ENCODE measurements around the gene NAGA. TPM values are rescaled to one million over a fixed set of nuclear protein-coding genes. Genes with fewer than 3 reads are reported as not detected.

NAGA gene
- total RNA-seq, 2 experiments from 2014 or later: 19.7 to 20.0 TPM

Other genes starting within 250 kb of the NAGA start
- 100 to 1,000 TPM; 101 to 105 TPM for gene SREBF2, start 237.7 kb downstream of the NAGA start, total RNA-seq
- gene SHISA8, start 155.7 kb downstream of the NAGA start, total RNA-seq: 1 to 10 TPM; 1.4 to 1.9 TPM
- gene TNFRSF13C, start 144.0 kb downstream of the NAGA start, total RNA-seq: 1 to 10 TPM; 2.2 to 3.0 TPM
- gene CENPM, start 123.7 kb downstream of the NAGA start, total RNA-seq: 10 to 100 TPM; 65.2 to 82.1 TPM
- 1 to 10 TPM; 1.8 to 2.2 TPM for gene SEPTIN3, start 101.4 kb downstream of the NAGA start, total RNA-seq
- under 1 TPM; 0.30 to 0.54 TPM for gene WBP2NL, start 72.0 kb downstream of the NAGA start, total RNA-seq
- 1 to 10 TPM; 1.4 to 2.3 TPM for gene PHETA2, start 3.4 kb upstream of the NAGA start, total RNA-seq
- gene SMDT1, start 8.9 kb upstream of the NAGA start, total RNA-seq: 10 to 100 TPM; 17.2 to 45.4 TPM
- 100 to 1,000 TPM; 123 to 144 TPM for gene NDUFA6, start 20.0 kb upstream of the NAGA start, total RNA-seq
- gene CYP2D6, start 60.0 kb upstream of the NAGA start, total RNA-seq: 1 to 10 TPM; 2.8 to 3.1 TPM
- gene TCF20, start 199.8 kb upstream of the NAGA start, total RNA-seq: 10 to 100 TPM; 64.1 to 68.3 TPM

Measured in activated CD4-positive, alpha-beta T cell treated with anti-CD3 and anti-CD28 coated beads for 36 hours (primary cell).